Measurements from ENCODE around the gene POLG2. TPM values are rescaled to one million over a fixed set of nuclear protein-coding genes. Genes with fewer than 3 reads are reported as not detected.

POLG2 gene
- polyA plus RNA-seq, 1 donor from 2014 or later = 16.9 TPM

GRCh38 chr17:64494121-64494520, 2.7 kb downstream of the POLG2 start:
- Histone ChIP-seq H2AFZ (ENCODE audit: low read depth, low read length) (no peak overlapping the region), H3K4me2 (ENCODE audit: low read length) (peak overlapping the region; percentile 2), H3K27ac (ENCODE audit: low read length) (no peak overlapping the region), H3K4me3 (ENCODE audit: low read length) (peak overlapping the region; percentile 86), H3K9me3 (ENCODE audit: low read length) (no peaks in the 10 kb centered on the region), H3K27me3 (ENCODE audit: insufficient read depth, low read depth, low read length) (no peaks in the 10 kb centered on the region), H3K9me2 (ENCODE audit: insufficient read depth, low read length) (no peaks in the 10 kb centered on the region), H3K36me3 (ENCODE audit: insufficient read depth, low read length) (no peaks in the 10 kb centered on the region), H3F3A (ENCODE audit: insufficient read depth, low read length, poor library complexity, severe bottlenecking) (peaks cover 14% of the 10 kb centered on the region), H4K20me1 (ENCODE audit: insufficient read depth) (peaks cover 5% of the 10 kb centered on the region), H3K79me2 (replicated peaks; ENCODE audit: insufficient read depth, low read length) (peaks cover 20% of the 10 kb centered on the region), H3K9ac (ENCODE audit: low read length) (no peak overlapping the region)
- TF ChIP-seq RAD21 (conservative IDR thresholded peaks at IDR 0.05) = no peak
- TF ChIP-seq MXI1 (conservative IDR thresholded peaks at IDR 0.05; ENCODE audit: poor library complexity, severe bottlenecking) = no peak
- no peak for TF ChIP-seq EZH2 (IDR thresholded peaks at IDR 0.05; ENCODE audit: borderline replicate concordance, insufficient read depth, low read length, poor library complexity, severe bottlenecking)
- TF ChIP-seq, protein P1, sequence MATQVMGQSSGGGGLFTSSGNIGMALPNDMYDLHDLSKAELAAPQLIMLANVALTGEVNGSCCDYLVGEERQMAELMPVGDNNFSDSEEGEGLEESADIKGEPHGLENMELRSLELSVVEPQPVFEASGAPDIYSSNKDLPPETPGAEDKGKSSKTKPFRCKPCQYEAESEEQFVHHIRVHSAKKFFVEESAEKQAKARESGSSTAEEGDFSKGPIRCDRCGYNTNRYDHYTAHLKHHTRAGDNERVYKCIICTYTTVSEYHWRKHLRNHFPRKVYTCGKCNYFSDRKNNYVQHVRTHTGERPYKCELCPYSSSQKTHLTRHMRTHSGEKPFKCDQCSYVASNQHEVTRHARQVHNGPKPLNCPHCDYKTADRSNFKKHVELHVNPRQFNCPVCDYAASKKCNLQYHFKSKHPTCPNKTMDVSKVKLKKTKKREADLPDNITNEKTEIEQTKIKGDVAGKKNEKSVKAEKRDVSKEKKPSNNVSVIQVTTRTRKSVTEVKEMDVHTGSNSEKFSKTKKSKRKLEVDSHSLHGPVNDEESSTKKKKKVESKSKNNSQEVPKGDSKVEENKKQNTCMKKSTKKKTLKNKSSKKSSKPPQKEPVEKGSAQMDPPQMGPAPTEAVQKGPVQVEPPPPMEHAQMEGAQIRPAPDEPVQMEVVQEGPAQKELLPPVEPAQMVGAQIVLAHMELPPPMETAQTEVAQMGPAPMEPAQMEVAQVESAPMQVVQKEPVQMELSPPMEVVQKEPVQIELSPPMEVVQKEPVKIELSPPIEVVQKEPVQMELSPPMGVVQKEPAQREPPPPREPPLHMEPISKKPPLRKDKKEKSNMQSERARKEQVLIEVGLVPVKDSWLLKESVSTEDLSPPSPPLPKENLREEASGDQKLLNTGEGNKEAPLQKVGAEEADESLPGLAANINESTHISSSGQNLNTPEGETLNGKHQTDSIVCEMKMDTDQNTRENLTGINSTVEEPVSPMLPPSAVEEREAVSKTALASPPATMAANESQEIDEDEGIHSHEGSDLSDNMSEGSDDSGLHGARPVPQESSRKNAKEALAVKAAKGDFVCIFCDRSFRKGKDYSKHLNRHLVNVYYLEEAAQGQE (IDR thresholded peaks at IDR 0.05; ENCODE audit: borderline replicate concordance) = no peak
- no peak for TF ChIP-seq POLR2AphosphoS5 (IDR thresholded peaks at IDR 0.05)
- TF ChIP-seq, protein P2, sequence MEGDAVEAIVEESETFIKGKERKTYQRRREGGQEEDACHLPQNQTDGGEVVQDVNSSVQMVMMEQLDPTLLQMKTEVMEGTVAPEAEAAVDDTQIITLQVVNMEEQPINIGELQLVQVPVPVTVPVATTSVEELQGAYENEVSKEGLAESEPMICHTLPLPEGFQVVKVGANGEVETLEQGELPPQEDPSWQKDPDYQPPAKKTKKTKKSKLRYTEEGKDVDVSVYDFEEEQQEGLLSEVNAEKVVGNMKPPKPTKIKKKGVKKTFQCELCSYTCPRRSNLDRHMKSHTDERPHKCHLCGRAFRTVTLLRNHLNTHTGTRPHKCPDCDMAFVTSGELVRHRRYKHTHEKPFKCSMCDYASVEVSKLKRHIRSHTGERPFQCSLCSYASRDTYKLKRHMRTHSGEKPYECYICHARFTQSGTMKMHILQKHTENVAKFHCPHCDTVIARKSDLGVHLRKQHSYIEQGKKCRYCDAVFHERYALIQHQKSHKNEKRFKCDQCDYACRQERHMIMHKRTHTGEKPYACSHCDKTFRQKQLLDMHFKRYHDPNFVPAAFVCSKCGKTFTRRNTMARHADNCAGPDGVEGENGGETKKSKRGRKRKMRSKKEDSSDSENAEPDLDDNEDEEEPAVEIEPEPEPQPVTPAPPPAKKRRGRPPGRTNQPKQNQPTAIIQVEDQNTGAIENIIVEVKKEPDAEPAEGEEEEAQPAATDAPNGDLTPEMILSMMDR (IDR thresholded peaks at IDR 0.05; ENCODE audit: poor library complexity, severe bottlenecking) = no peak

GRCh38 chr17:64492481-64493109, 4.3 kb downstream of the POLG2 start:
- Histone ChIP-seq H3F3A (ENCODE audit: insufficient read depth, low read length, poor library complexity, severe bottlenecking) (peaks cover 5% of the 10 kb centered on the region), H3K79me2 (replicated peaks; ENCODE audit: insufficient read depth, low read length) (peaks cover 18% of the 10 kb centered on the region), H3K27ac (ENCODE audit: low read length) (no peak overlapping the region), H2AFZ (ENCODE audit: low read depth, low read length) (no peak overlapping the region), H3K4me3 (ENCODE audit: low read length) (no peak overlapping the region), H3K4me2 (ENCODE audit: low read length) (no peak overlapping the region), H3K9me2 (ENCODE audit: insufficient read depth, low read length) (no peaks in the 10 kb centered on the region), H4K20me1 (ENCODE audit: insufficient read depth) (no peaks in the 10 kb centered on the region), H3K9ac (ENCODE audit: low read length) (no peak overlapping the region), H3K36me3 (ENCODE audit: insufficient read depth, low read length) (no peaks in the 10 kb centered on the region), H3K27me3 (ENCODE audit: insufficient read depth, low read depth, low read length) (no peaks in the 10 kb centered on the region), H3K9me3 (ENCODE audit: low read length) (no peaks in the 10 kb centered on the region)
- no peak for TF ChIP-seq TAF1 (IDR thresholded peaks at IDR 0.05; ENCODE audit: low read depth)
- TF ChIP-seq, protein P2 (IDR thresholded peaks at IDR 0.05; ENCODE audit: poor library complexity, severe bottlenecking) = peak; percentile 39
- TF ChIP-seq POLR2AphosphoS5 (IDR thresholded peaks at IDR 0.05) = no peak
